Breast epithelium (tissue), 3 donors: ENCODE data around the gene XRCC6.

Experiments used
- CTCF ChIP-seq, 3 donors: fragments of 450-650 bp; IDR thresholded peaks; one replicate each; pipeline ENCODE4 v1.5.1; 2016 to 2017; ENCODE audit warnings: antibody characterized with exemption in 3 of 3, mild to moderate bottlenecking in 3 of 3, moderate library complexity in 3 of 3
- POLR2A ChIP-seq: fragments of 450-650 bp; IDR thresholded peaks from one replicate; pipeline ENCODE4 v1.6.1; 2016; ENCODE audit warnings: antibody characterized with exemption, mild to moderate bottlenecking, moderate library complexity

- TF ChIP-seq POLR2A (no peak), CTCF (IDR thresholded peaks at IDR 0.05) (no peak)
Observed at GRCh38 chr22:41597635-41597953, 23.5 kb upstream of the XRCC6 start.
